HFFc6 (cell line): ENCODE measurements around the gene TSC22D1. TPM values are rescaled to one million over a fixed set of nuclear protein-coding genes. Genes with fewer than 3 reads are reported as not detected.

Experiments
- DNase-seq: peaks from one replicate; pipeline ENCODE4 v3.0.0-alpha.2; 2018
- H3K27ac Mint-ChIP-seq: 2 replicates; pipeline ENCODE4 v1.8.0; 2020; ENCODE audit warnings: mild to moderate bottlenecking, mixed read lengths
- H3K27me3 Mint-ChIP-seq: 2 replicates; pipeline ENCODE4 v1.8.0; 2021; ENCODE audit warnings: mild to moderate bottlenecking, moderate library complexity, mixed read lengths; ENCODE audit not compliant: insufficient read depth
- H3K36me3 Mint-ChIP-seq: 2 replicates; pipeline ENCODE4 v1.8.0; 2021; ENCODE audit warnings: low read depth, mixed read lengths
- H3K4me1 Mint-ChIP-seq: 2 replicates; pipeline ENCODE4 v1.8.0; 2020; ENCODE audit warnings: low read depth, mixed read lengths
- H3K4me3 Mint-ChIP-seq: 2 replicates; pipeline ENCODE4 v1.8.0; 2020; ENCODE audit warnings: mild to moderate bottlenecking, moderate library complexity, mixed read lengths
- H3K9me3 Mint-ChIP-seq: 2 replicates; pipeline ENCODE4 v1.8.0; 2020; ENCODE audit warnings: mild to moderate bottlenecking, mixed read lengths
- CTCF ChIP-seq: fragments of 200-600 bp; sonication (generic); IDR thresholded peaks from 2 replicates; pipeline ENCODE4 v1.5.0; 2021; ENCODE audit warnings: antibody characterized with exemption, mild to moderate bottlenecking
- total RNA-seq, 6 experiments: library from RNA; stranded (reverse); fragmentation: NEBNext Ultra II Directional; extraction: Animal tissue kit (Norgen Biotek cat#: 25700); gene quantifications; 2 replicates in 1 of 6; 3 replicates in 5 of 6; pipeline ENCODE4 v1.2.3, GENCODE V29; 2021

Gene TSC22D1
- total RNA-seq, 6 experiments from 2014 or later, result 42.3 to 49.4 (median 45.2) TPM

GRCh38 chr13:44382635-44383145 lies 193.4 kb downstream of the TSC22D1 start:
- no peak for TF ChIP-seq CTCF
- DNase-seq, result no peak
- no peaks in the 10 kb centered on the region for H3K9me3 Mint-ChIP-seq
- H3K4me3 Mint-ChIP-seq, result no peak overlapping the region
- H3K4me1 Mint-ChIP-seq, result peaks cover 23% of the 10 kb centered on the region
- H3K27me3 Mint-ChIP-seq, result peaks cover 12% of the 10 kb centered on the region
- H3K27ac Mint-ChIP-seq, result no peak overlapping the region
- H3K36me3 Mint-ChIP-seq, result no peaks in the 10 kb centered on the region

Other genes with a start within 250 kb of the TSC22D1 start
- 1 to 10 TPM; 1.4 to 2.5 (median 2.1) TPM for gene SERP2, start 202.5 kb downstream of the TSC22D1 start, total RNA-seq